Mammary epithelial cell (primary cell): Measurements from ENCODE around the gene DIPK1C.

Source experiments
- CTCF ChIP-seq, 2 donors: IDR thresholded peaks in 1 of 2; conservative IDR thresholded peaks in 1 of 2; 2 replicates each; pipeline ENCODE4 v1.5.1; 2011 to 2012; ENCODE audit warnings: inconsistent platforms in 2 of 2, low read length in 2 of 2, mild to moderate bottlenecking in 2 of 2, control low read depth in 1 of 2, low read depth in 1 of 2; ENCODE audit not compliant: insufficient read depth in 1 of 2; ENCODE audit errors: extremely low read depth in 1 of 2
- EZH2 ChIP-seq: IDR thresholded peaks from 2 replicates; pipeline ENCODE4 v1.6.1; 2012; ENCODE audit warnings: low read length, inconsistent platforms, borderline replicate concordance

- TF ChIP-seq CTCF (conservative IDR thresholded peaks at IDR 0.05 in 1 of 2, IDR thresholded peaks at IDR 0.05 in 1 of 2; ENCODE audit: extremely low read depth in 1 of 2, insufficient read depth in 1 of 2, low read depth in 1 of 2, low read length in 2 of 2) (no peak), EZH2 (no peak)
Measured at GRCh38 chr18:74456017-74456348, 1.1 kb downstream of the DIPK1C start.
